CD4-positive, alpha-beta memory T cell (primary cell): ENCODE data around the gene GRIK4. TPM values are rescaled to one million over a fixed set of nuclear protein-coding genes. Genes with fewer than 3 reads are reported as not detected.

Source experiments
- CTCF ChIA-PET: fragments of 350-600 bp; sonication (Branson Sonifier 250); formaldehyde crosslinking; loops from one replicate; lab custom pipeline; 2021; ENCODE audit warnings: inconsistent platforms; ENCODE audit not compliant: partially characterized antibody; lab: Charles Lee
- POLR2A ChIA-PET: fragments of 350-600 bp; sonication (Branson Sonifier 250); formaldehyde crosslinking; loops from one replicate; lab custom pipeline; 2021; ENCODE audit not compliant: partially characterized antibody; lab: Charles Lee
- DNase-seq, 5 donors: peaks; one replicate each; pipeline versions ENCODE4 v3.0.0 to v3.0.0-alpha.2; 2020 to 2022; ENCODE audit warnings: mixed read lengths in 1 of 5
- H3K27ac ChIP-seq: one replicate; pipeline ENCODE4 v1.7.0; 2013; ENCODE audit warnings: low read depth, low read length
- H3K27me3 ChIP-seq: 2 replicates; pipeline ENCODE4 v1.7.0; 2013; ENCODE audit warnings: mild to moderate bottlenecking, low read length, moderate library complexity; ENCODE audit not compliant: insufficient read depth
- H3K36me3 ChIP-seq: 2 replicates; pipeline ENCODE4 v1.7.0; 2013; ENCODE audit warnings: mild to moderate bottlenecking, low read length, moderate library complexity; ENCODE audit not compliant: insufficient read depth
- H3K4me1 ChIP-seq: 2 replicates; pipeline ENCODE4 v1.7.0; 2013; ENCODE audit warnings: mild to moderate bottlenecking, low read length, moderate library complexity; ENCODE audit not compliant: insufficient read depth
- H3K4me3 ChIP-seq, 2 donors: one replicate each; pipeline ENCODE4 v1.7.0; 2013; ENCODE audit warnings: low read length in 2 of 2, mild to moderate bottlenecking in 1 of 2
- H3K9me3 ChIP-seq, 2 donors: one replicate each; pipeline ENCODE4 v1.7.0; 2013; ENCODE audit warnings: low read length in 2 of 2, control low read depth in 1 of 2; ENCODE audit not compliant: control insufficient read depth in 1 of 2
- H3K27ac Mint-ChIP-seq, 7 donors: one replicate each; pipeline ENCODE4 v1.8.0; 2020 to 2021; ENCODE audit warnings: mixed read lengths in 7 of 7, mild to moderate bottlenecking in 6 of 7, inconsistent platforms in 3 of 7, moderate library complexity in 3 of 7
- H3K27me3 Mint-ChIP-seq, 2 donors: one replicate each; pipeline ENCODE4 v1.8.0; 2020 to 2021; ENCODE audit warnings: mixed read lengths in 2 of 2
- H3K36me3 Mint-ChIP-seq, 2 donors: one replicate each; pipeline ENCODE4 v1.8.0; 2020 to 2021; ENCODE audit warnings: mixed read lengths in 2 of 2, inconsistent platforms in 1 of 2, mild to moderate bottlenecking in 1 of 2
- H3K4me1 Mint-ChIP-seq, 4 donors: one replicate each; pipeline ENCODE4 v1.8.0; 2020 to 2021; ENCODE audit warnings: mixed read lengths in 4 of 4, mild to moderate bottlenecking in 1 of 4
- H3K4me3 Mint-ChIP-seq, 8 donors: one replicate each; pipeline ENCODE4 v1.8.0; 2020 to 2021; ENCODE audit warnings: mixed read lengths in 8 of 8, mild to moderate bottlenecking in 7 of 8, moderate library complexity in 6 of 8, inconsistent platforms in 3 of 8
- H3K9me3 Mint-ChIP-seq, 8 donors: one replicate each; pipeline ENCODE4 v1.8.0; 2020 to 2021; ENCODE audit warnings: mixed read lengths in 8 of 8, mild to moderate bottlenecking in 5 of 8, inconsistent platforms in 3 of 8, moderate library complexity in 1 of 8
- intact Hi-C: fragments of 100-400 bp; cut with micrococcal nuclease; formaldehyde crosslinking; loops from one replicate; pipeline ENCODE4 v1.15.1; 2023
- polyA plus RNA-seq, 2 donors: library from polyadenylated mRNA; unstranded; fragments of 300-500 nt; fragmentation: Illumina TruSeq; gene quantifications; one replicate each; pipeline ENCODE4 v1.2.3, GENCODE V29; 2021
- total RNA-seq, 2 experiments: library from RNA; stranded (reverse); gene quantifications; one replicate each; pipeline ENCODE4 v1.2.3, GENCODE V29; 2021

The GRIK4 gene
- total and polyA plus RNA-seq, 4 experiments from 2014 or later, result 0.06 TPM; not detected in 3

DNA sequence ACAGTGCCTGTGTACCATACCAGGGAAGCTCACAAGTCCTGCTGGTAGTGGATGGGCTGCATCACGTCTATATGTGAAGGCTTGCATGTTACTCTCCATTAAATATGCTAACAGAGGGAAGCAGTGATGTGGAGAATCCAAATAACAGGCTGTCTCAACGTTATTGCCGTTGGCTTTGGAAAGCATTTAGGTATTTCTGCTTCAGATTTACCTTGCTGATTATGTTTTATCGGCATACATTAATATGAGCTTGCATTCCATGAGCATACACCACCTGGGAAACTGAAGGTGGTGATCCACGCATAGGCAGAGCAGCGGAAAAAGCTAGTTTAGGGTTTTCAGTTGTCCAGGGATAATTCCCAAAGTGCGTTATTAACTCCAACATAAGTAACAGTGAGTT is 175.0 kb downstream of the GRIK4 start:
- H3K27me3 Mint-ChIP-seq, result peaks cover 17 to 36% of the 10 kb centered on the region in 2 donors
- H3K36me3 Mint-ChIP-seq, result no peaks in the 10 kb centered on the region
- H3K27ac ChIP-seq, result no peak overlapping the region
- H3K4me1 Mint-ChIP-seq, result no peaks in the 10 kb centered on the region
- ChIA-PET CTCF (interaction anchor here (1.2 to 6.0 kb wide), 3 partner anchors 10 to 352 kb away, joined by 3 to 104 read pairs (median 13); partner anchors contain the start of gene ARHGEF12), POLR2A (no interaction called here)
- intact Hi-C loops, result loop anchor here (5.0 to 10.0 kb wide), 3 partner anchors 508 to 1019 kb away; no protein-coding TSS in a partner anchor
- H3K27me3 ChIP-seq, result no peaks in the 10 kb centered on the region
- no peaks in the 10 kb centered on the region for H3K4me1 ChIP-seq
- H3K4me3 Mint-ChIP-seq, result no peak overlapping the region
- H3K4me3 ChIP-seq, result no peak overlapping the region
- H3K9me3 Mint-ChIP-seq, result no peaks in the 10 kb centered on the region
- no peak for DNase-seq
- no peak overlapping the region for H3K27ac Mint-ChIP-seq
- H3K9me3 ChIP-seq, result no peaks in the 10 kb centered on the region
- no peaks in the 10 kb centered on the region for H3K36me3 ChIP-seq

DNA sequence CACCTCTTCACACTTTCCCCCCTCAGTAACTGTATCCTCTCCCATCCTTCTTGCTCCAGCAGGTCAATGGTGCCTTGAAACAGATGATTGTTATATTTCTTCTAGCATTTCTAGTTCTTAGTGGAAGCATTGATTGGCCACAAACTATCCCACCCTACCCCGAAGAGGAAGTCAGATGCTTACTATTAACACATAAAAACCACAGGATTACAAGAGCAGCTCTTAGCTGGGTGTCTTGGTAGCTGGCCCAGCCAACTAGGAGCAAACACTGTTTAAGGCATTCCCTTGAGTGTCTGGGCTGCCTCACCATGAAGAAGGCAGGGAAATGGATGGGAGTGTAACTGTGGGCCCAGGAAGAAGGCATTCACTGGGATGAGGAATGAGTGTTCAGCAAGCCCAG is 176.6 kb downstream of the GRIK4 start:
- ChIA-PET CTCF (interaction anchor here (0.6 to 6.0 kb wide), 2 partner anchors 142 to 354 kb away, joined by 3 to 104 read pairs; partner anchors contain the start of gene ARHGEF12), POLR2A (no interaction called here)
- Mint-ChIP-seq H3K4me1 (no peaks in the 10 kb centered on the region), H3K9me3 (no peaks in the 10 kb centered on the region), H3K27ac (peak overlapping the region in 1 of 7 donors; percentile 2), H3K27me3 (peaks cover 16 to 36% of the 10 kb centered on the region in 2 donors), H3K36me3 (no peaks in the 10 kb centered on the region), H3K4me3 (no peak overlapping the region)
- Histone ChIP-seq H3K4me1 (no peaks in the 10 kb centered on the region), H3K9me3 (no peaks in the 10 kb centered on the region), H3K4me3 (no peak overlapping the region), H3K27ac (no peak overlapping the region), H3K36me3 (no peaks in the 10 kb centered on the region), H3K27me3 (no peaks in the 10 kb centered on the region)
- intact Hi-C loops, result loop anchor here (5.0 to 10.0 kb wide), 3 partner anchors 507 to 1021 kb away; no protein-coding TSS in a partner anchor
- no peak for DNase-seq

GRCh38 chr11:120689596-120690275 is 178.2 kb downstream of the GRIK4 start:
- Histone ChIP-seq H3K4me1 (no peaks in the 10 kb centered on the region), H3K4me3 (no peak overlapping the region), H3K27me3 (no peaks in the 10 kb centered on the region), H3K9me3 (no peaks in the 10 kb centered on the region), H3K27ac (no peak overlapping the region), H3K36me3 (no peaks in the 10 kb centered on the region)
- Mint-ChIP-seq H3K27ac (no peak overlapping the region), H3K36me3 (no peaks in the 10 kb centered on the region), H3K4me1 (no peaks in the 10 kb centered on the region), H3K4me3 (no peak overlapping the region), H3K27me3 (peaks cover 18 to 38% of the 10 kb centered on the region in 2 donors), H3K9me3 (no peaks in the 10 kb centered on the region)
- DNase-seq, result no peak
- POLR2A ChIA-PET, result no interaction called here
- intact Hi-C loops, result loop anchor here (5.0 to 10.0 kb wide), 3 partner anchors 505 to 1022 kb away; no protein-coding TSS in a partner anchor
- CTCF ChIA-PET, result no interaction called here

DNA sequence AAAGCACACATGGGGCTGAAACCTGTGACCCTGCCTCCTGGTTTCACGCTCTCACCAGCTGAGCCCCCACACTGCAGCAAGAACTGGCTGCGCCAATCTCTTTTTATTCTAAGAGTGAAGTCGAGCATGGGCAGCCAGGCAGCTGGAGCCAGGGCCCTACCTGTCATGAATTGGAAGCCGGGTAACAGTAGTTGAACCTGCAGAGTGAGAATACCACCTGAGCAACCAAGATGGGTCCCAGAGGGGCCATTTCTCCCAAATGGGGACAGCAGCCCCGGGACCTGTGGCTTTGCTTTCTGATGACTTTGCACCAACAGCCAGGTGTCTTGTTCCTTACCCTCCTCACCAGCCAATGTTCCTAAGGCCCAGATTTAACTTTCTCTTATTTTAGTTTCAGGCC is 178.9 kb downstream of the GRIK4 start:
- H3K27ac ChIP-seq, result no peak overlapping the region
- H3K36me3 Mint-ChIP-seq, result no peaks in the 10 kb centered on the region
- peaks cover 18 to 39% of the 10 kb centered on the region in 2 donors for H3K27me3 Mint-ChIP-seq
- no peaks in the 10 kb centered on the region for H3K27me3 ChIP-seq
- no peak for DNase-seq
- H3K9me3 ChIP-seq, result no peaks in the 10 kb centered on the region
- H3K9me3 Mint-ChIP-seq, result no peaks in the 10 kb centered on the region
- H3K36me3 ChIP-seq, result no peaks in the 10 kb centered on the region
- H3K4me3 Mint-ChIP-seq, result no peak overlapping the region
- intact Hi-C loops, result no loop called here
- H3K27ac Mint-ChIP-seq, result no peak overlapping the region
- H3K4me1 ChIP-seq, result no peaks in the 10 kb centered on the region
- H3K4me3 ChIP-seq, result no peak overlapping the region
- ChIA-PET POLR2A (no interaction called here), CTCF (interaction anchor here (1.1 kb wide), 1 partner anchor 12 kb away, joined by 3 read pairs; no protein-coding TSS in a partner anchor)
- no peaks in the 10 kb centered on the region for H3K4me1 Mint-ChIP-seq

DNA sequence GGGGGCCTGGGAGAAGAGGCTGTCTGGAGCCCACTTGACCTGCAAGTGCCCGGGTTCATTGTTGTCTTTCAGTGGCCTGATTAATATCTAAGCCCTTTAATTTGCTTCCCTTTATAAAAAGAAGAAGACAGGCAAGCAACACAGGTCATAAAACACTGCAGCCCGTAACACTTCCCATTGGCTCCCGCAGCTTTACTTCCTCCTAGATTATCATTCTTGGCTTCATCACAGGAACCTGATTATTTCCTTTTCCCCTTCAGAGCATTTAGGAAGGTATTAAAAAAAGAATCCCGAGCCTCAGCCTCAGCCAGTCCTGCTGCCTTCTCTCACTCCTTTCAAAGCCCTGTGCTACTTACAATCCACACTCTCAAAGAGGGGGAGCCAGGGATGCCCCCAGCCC is 183.2 kb downstream of the GRIK4 start:
- H3K4me3 Mint-ChIP-seq, result no peak overlapping the region
- ChIA-PET POLR2A (no interaction called here), CTCF (interaction anchor here (2.1 kb wide), 1 partner anchor 10 kb away, joined by 9 read pairs; no protein-coding TSS in a partner anchor)
- Histone ChIP-seq H3K36me3 (no peaks in the 10 kb centered on the region), H3K27ac (no peak overlapping the region), H3K9me3 (no peaks in the 10 kb centered on the region), H3K4me1 (no peaks in the 10 kb centered on the region), H3K27me3 (no peaks in the 10 kb centered on the region), H3K4me3 (no peak overlapping the region)
- H3K9me3 Mint-ChIP-seq, result no peaks in the 10 kb centered on the region
- no peaks in the 10 kb centered on the region for H3K4me1 Mint-ChIP-seq
- intact Hi-C loops, result no loop called here
- peaks cover 15 to 28% of the 10 kb centered on the region in 2 donors for H3K27me3 Mint-ChIP-seq
- no peaks in the 10 kb centered on the region for H3K36me3 Mint-ChIP-seq
- H3K27ac Mint-ChIP-seq, result no peak overlapping the region
- no peak for DNase-seq

- ChIA-PET CTCF (interaction anchor here (2.1 kb wide), 1 partner anchor 11 kb away, joined by 9 read pairs; no protein-coding TSS in a partner anchor), POLR2A (no interaction called here)
- Mint-ChIP-seq H3K27ac (no peak overlapping the region), H3K27me3 (peaks cover 13 to 28% of the 10 kb centered on the region in 2 donors), H3K4me1 (no peaks in the 10 kb centered on the region), H3K36me3 (no peaks in the 10 kb centered on the region), H3K9me3 (no peaks in the 10 kb centered on the region), H3K4me3 (no peak overlapping the region)
- no peak for DNase-seq
- intact Hi-C loops, result no loop called here
- H3K9me3 ChIP-seq, result no peaks in the 10 kb centered on the region
- H3K27ac ChIP-seq, result no peak overlapping the region
- H3K27me3 ChIP-seq, result no peaks in the 10 kb centered on the region
- no peaks in the 10 kb centered on the region for H3K36me3 ChIP-seq
- no peaks in the 10 kb centered on the region for H3K4me1 ChIP-seq
- H3K4me3 ChIP-seq, result no peak overlapping the region
Measured at GRCh38 chr11:120695426-120695825, 183.9 kb downstream of the GRIK4 start.

- H3K9me3 ChIP-seq, result no peaks in the 10 kb centered on the region
- H3K4me3 Mint-ChIP-seq, result no peak overlapping the region
- no peaks in the 10 kb centered on the region for H3K4me1 Mint-ChIP-seq
- H3K36me3 ChIP-seq, result no peaks in the 10 kb centered on the region
- no peak overlapping the region for H3K4me3 ChIP-seq
- no peaks in the 10 kb centered on the region for H3K36me3 Mint-ChIP-seq
- peaks cover 10 to 23% of the 10 kb centered on the region in 2 donors for H3K27me3 Mint-ChIP-seq
- H3K27ac Mint-ChIP-seq, result no peak overlapping the region
- no peak overlapping the region for H3K27ac ChIP-seq
- intact Hi-C loops, result no loop called here
- H3K9me3 Mint-ChIP-seq, result no peaks in the 10 kb centered on the region
- CTCF ChIA-PET, result interaction anchor here (0.9 to 1.6 kb wide), 3 partner anchors 9 to 13 kb away, joined by 3 to 4 read pairs (median 4); no protein-coding TSS in a partner anchor
- no peaks in the 10 kb centered on the region for H3K27me3 ChIP-seq
- POLR2A ChIA-PET, result no interaction called here
- no peak for DNase-seq
- H3K4me1 ChIP-seq, result no peaks in the 10 kb centered on the region
Measured at GRCh38 chr11:120695939-120696338, 184.4 kb downstream of the GRIK4 start.
